HEK293 (cell line): ENCODE data around the gene JAKMIP1.

Experiments
- RBAK ChIP-seq: fragments of 450-650 bp; formaldehyde crosslinking; IDR thresholded peaks from 2 replicates; pipeline ENCODE4 v1.5.1; 2016; ENCODE audit warnings: missing biosample characterization, missing genetic modification characterization
- SETDB1 ChIP-seq: IDR thresholded peaks from one replicate; pipeline ENCODE4 v1.6.1; 2017; ENCODE audit warnings: mild to moderate bottlenecking, low read length, moderate library complexity, mixed read lengths; ENCODE audit not compliant: insufficient read length
- SP2 ChIP-seq: fragments of 450-650 bp; formaldehyde crosslinking; IDR thresholded peaks from 2 replicates; pipeline ENCODE4 v1.5.1; 2016; ENCODE audit warnings: missing biosample characterization, missing genetic modification characterization
- ZNF624 ChIP-seq: fragments of 450-650 bp; formaldehyde crosslinking; IDR thresholded peaks from 2 replicates; pipeline ENCODE4 v1.5.1; 2017; ENCODE audit warnings: missing biosample characterization, missing genetic modification characterization
- TF ChIP-seq, protein P1 (sequence below): fragments of 450-650 bp; formaldehyde crosslinking; IDR thresholded peaks from 2 replicates; pipeline ENCODE4 v1.5.1; 2016; ENCODE audit warnings: missing biosample characterization, missing genetic modification characterization

DNA sequence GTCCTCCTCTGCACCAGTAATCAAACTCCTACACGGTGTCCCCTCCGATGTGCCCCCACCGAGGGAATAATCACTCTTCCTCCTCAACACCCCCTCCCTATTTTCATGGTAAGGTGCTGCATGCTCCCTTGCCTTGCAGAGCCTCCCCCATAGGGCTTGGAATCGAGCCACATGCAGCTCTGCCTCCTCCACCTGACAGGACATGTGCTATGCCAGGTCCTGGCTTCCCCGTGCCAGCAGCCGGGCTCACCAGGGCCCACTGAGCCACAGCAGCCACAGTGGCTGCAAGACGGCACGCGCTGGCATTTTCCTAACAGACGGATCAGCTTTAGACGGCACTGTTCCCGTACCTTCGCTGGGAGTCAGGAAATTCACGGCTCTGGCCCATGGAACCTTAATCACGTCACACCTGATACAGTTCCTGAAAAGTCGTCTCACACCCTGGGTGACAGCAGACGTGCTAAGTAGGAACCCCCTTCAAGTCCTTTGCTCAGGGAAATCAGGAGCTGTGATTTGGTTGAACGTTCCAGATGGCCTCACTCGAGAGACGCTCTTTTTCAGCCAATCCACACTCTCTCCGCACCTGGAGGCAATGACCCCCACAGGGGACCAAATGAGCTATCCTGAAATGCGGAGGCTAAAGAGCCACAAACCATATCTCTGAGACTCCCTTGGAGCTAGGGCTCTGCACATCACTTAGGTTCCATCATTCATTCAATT lies 63.2 kb downstream of the JAKMIP1 start:
- TF ChIP-seq SETDB1 = no peak
- TF ChIP-seq, protein P1, sequence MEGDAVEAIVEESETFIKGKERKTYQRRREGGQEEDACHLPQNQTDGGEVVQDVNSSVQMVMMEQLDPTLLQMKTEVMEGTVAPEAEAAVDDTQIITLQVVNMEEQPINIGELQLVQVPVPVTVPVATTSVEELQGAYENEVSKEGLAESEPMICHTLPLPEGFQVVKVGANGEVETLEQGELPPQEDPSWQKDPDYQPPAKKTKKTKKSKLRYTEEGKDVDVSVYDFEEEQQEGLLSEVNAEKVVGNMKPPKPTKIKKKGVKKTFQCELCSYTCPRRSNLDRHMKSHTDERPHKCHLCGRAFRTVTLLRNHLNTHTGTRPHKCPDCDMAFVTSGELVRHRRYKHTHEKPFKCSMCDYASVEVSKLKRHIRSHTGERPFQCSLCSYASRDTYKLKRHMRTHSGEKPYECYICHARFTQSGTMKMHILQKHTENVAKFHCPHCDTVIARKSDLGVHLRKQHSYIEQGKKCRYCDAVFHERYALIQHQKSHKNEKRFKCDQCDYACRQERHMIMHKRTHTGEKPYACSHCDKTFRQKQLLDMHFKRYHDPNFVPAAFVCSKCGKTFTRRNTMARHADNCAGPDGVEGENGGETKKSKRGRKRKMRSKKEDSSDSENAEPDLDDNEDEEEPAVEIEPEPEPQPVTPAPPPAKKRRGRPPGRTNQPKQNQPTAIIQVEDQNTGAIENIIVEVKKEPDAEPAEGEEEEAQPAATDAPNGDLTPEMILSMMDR = no peak
- TF ChIP-seq RBAK (tag by site-specific recombination) = no peak
- TF ChIP-seq ZNF624 = no peak
- TF ChIP-seq SP2 (tag by site-specific recombination) = no peak
